DND-41 (cell line): ENCODE measurements around the gene CEMIP2.

Source experiments
- ATAC-seq: fragments of 200-7000 bp; cut with Tn5 transposase; 3 replicates; pipeline ENCODE4 v1.9.1; 2021; ENCODE audit warnings: low read depth; ENCODE audit not compliant: insufficient read depth
- DNase-seq: peaks from one replicate; pipeline ENCODE4 v3.0.0-alpha.2; 2020
- H2AFZ ChIP-seq: 2 replicates; pipeline ENCODE4 v1.6.0; 2012; ENCODE audit warnings: low read depth, low read length
- H3K27ac ChIP-seq: 2 replicates; pipeline ENCODE4 v1.5.1; 2012; ENCODE audit warnings: low read length, inconsistent platforms
- H3K27me3 ChIP-seq: fragments of 200-600 bp; sonication (generic); 2 replicates; pipeline ENCODE4 v1.6.0; 2012; ENCODE audit warnings: low read length, mild to moderate bottlenecking, inconsistent platforms; ENCODE audit not compliant: insufficient read depth, poor library complexity
- H3K36me3 ChIP-seq: 2 replicates; pipeline ENCODE4 v1.5.1; 2012; ENCODE audit warnings: low read length, inconsistent platforms; ENCODE audit not compliant: insufficient read depth
- H3K4me1 ChIP-seq: 2 replicates; pipeline ENCODE4 v1.5.1; 2012; ENCODE audit warnings: mild to moderate bottlenecking, low read length; ENCODE audit not compliant: insufficient read depth
- H3K4me2 ChIP-seq: 2 replicates; pipeline ENCODE4 v1.6.0; 2012; ENCODE audit warnings: mild to moderate bottlenecking, moderate library complexity, low read length, inconsistent platforms; ENCODE audit not compliant: insufficient read depth
- H3K4me3 ChIP-seq, 2 experiments: fragments of 200-600 bp in 1 of 2; shearing (Covaris generic) in 1 of 2; 2 replicates each; pipeline ENCODE4 v1.5.1; 2012 to 2016; ENCODE audit warnings: inconsistent platforms in 2 of 2, low read length in 2 of 2, mild to moderate bottlenecking in 2 of 2, low read depth in 1 of 2, moderate library complexity in 1 of 2
- H3K79me2 ChIP-seq: 2 replicates; pipeline ENCODE4 v1.6.0; 2012; ENCODE audit warnings: low read length, inconsistent platforms; ENCODE audit not compliant: insufficient read depth
- H3K9ac ChIP-seq: 2 replicates; pipeline ENCODE4 v1.6.0; 2012; ENCODE audit warnings: low read depth, mild to moderate bottlenecking, inconsistent platforms, low read length, moderate library complexity
- H3K9me3 ChIP-seq: 2 replicates; pipeline ENCODE4 v1.5.1; 2012; ENCODE audit warnings: low read length, moderate library complexity, mild to moderate bottlenecking, inconsistent platforms; ENCODE audit not compliant: insufficient read depth, severe bottlenecking
- H4K20me1 ChIP-seq: 2 replicates; pipeline ENCODE4 v1.6.0; 2012; ENCODE audit warnings: low read length; ENCODE audit not compliant: insufficient read depth
- CTCF ChIP-seq: IDR thresholded peaks from 2 replicates; pipeline ENCODE4 v1.5.1; 2012; ENCODE audit warnings: borderline replicate concordance, low read length, moderate library complexity, mild to moderate bottlenecking; ENCODE audit not compliant: poor library complexity, severe bottlenecking; ENCODE audit errors: extremely low read depth
- EZH2 ChIP-seq: IDR thresholded peaks from 3 replicates; pipeline ENCODE4 v1.6.1; 2012; ENCODE audit warnings: borderline replicate concordance, low read depth, mild to moderate bottlenecking, moderate library complexity, low read length, inconsistent platforms; ENCODE audit not compliant: severe bottlenecking

CEMIP2 gene

GRCh38 chr9:71740199-71740598 is 28.1 kb downstream of the CEMIP2 start:
- TF ChIP-seq CTCF (no peak), EZH2 (no peak)
- no peak for ATAC-seq
- DNase-seq = no peak
- H3K4me1 ChIP-seq = no peaks in the 10 kb centered on the region
- H3K27me3 ChIP-seq = no peaks in the 10 kb centered on the region
- no peak overlapping the region for H3K27ac ChIP-seq
- no peak overlapping the region for H2AFZ ChIP-seq
- H3K79me2 ChIP-seq = no peaks in the 10 kb centered on the region
- H3K4me2 ChIP-seq = no peak overlapping the region
- H4K20me1 ChIP-seq = no peaks in the 10 kb centered on the region
- no peak overlapping the region for H3K9ac ChIP-seq
- H3K9me3 ChIP-seq = no peaks in the 10 kb centered on the region
- no peak overlapping the region for H3K4me3 ChIP-seq
- H3K36me3 ChIP-seq = no peaks in the 10 kb centered on the region

- DNase-seq = no peak
- TF ChIP-seq CTCF = no peak
- TF ChIP-seq EZH2 = no peak
- Histone ChIP-seq H3K4me3 (no peak overlapping the region), H3K27ac (no peak overlapping the region), H3K27me3 (no peaks in the 10 kb centered on the region), H3K79me2 (no peaks in the 10 kb centered on the region), H3K4me2 (no peak overlapping the region), H3K9me3 (no peaks in the 10 kb centered on the region), H4K20me1 (no peaks in the 10 kb centered on the region), H3K36me3 (no peaks in the 10 kb centered on the region), H2AFZ (no peak overlapping the region), H3K9ac (no peak overlapping the region), H3K4me1 (no peaks in the 10 kb centered on the region)
- ATAC-seq = no peak
Observed at GRCh38 chr9:71737455-71737854, 30.9 kb downstream of the CEMIP2 start.

- no peak overlapping the region for H3K9ac ChIP-seq
- no peaks in the 10 kb centered on the region for H3K36me3 ChIP-seq
- H3K4me1 ChIP-seq = no peaks in the 10 kb centered on the region
- DNase-seq = no peak
- no peaks in the 10 kb centered on the region for H4K20me1 ChIP-seq
- no peak overlapping the region for H3K4me3 ChIP-seq
- no peak for TF ChIP-seq CTCF
- no peak for TF ChIP-seq EZH2
- no peaks in the 10 kb centered on the region for H3K79me2 ChIP-seq
- ATAC-seq = no peak
- no peak overlapping the region for H3K27ac ChIP-seq
- no peak overlapping the region for H2AFZ ChIP-seq
- H3K27me3 ChIP-seq = no peaks in the 10 kb centered on the region
- H3K9me3 ChIP-seq = no peaks in the 10 kb centered on the region
- no peak overlapping the region for H3K4me2 ChIP-seq
Observed at GRCh38 chr9:71736236-71736635, 32.1 kb downstream of the CEMIP2 start.

- no peaks in the 10 kb centered on the region for H3K27me3 ChIP-seq
- H3K36me3 ChIP-seq = no peaks in the 10 kb centered on the region
- DNase-seq = no peak
- no peaks in the 10 kb centered on the region for H3K9me3 ChIP-seq
- H3K4me3 ChIP-seq = no peak overlapping the region
- H3K79me2 ChIP-seq = no peaks in the 10 kb centered on the region
- no peaks in the 10 kb centered on the region for H4K20me1 ChIP-seq
- ATAC-seq = no peak
- no peak overlapping the region for H3K27ac ChIP-seq
- no peak for TF ChIP-seq CTCF
- no peak for TF ChIP-seq EZH2
- H2AFZ ChIP-seq = no peak overlapping the region
- no peaks in the 10 kb centered on the region for H3K4me1 ChIP-seq
- no peak overlapping the region for H3K4me2 ChIP-seq
- H3K9ac ChIP-seq = no peak overlapping the region
Observed at GRCh38 chr9:71734950-71735349, 33.4 kb downstream of the CEMIP2 start.
